GM18526 (cell line): Measurements from ENCODE around the gene POFUT2.

Experiments
- POLR2A ChIP-seq: IDR thresholded peaks from 3 replicates; pipeline ENCODE4 v1.6.1; 2011; ENCODE audit not compliant: insufficient read length; ENCODE audit errors: extremely low read depth

POFUT2 gene

GRCh38 chr21:45319461-45320211 lies 31.9 kb upstream of the POFUT2 start:
- TF ChIP-seq POLR2A: no peak

GRCh38 chr21:45318556-45319404 lies 31.1 kb upstream of the POFUT2 start:
- no peak for TF ChIP-seq POLR2A

GRCh38 chr21:45318146-45318555 lies 30.5 kb upstream of the POFUT2 start:
- TF ChIP-seq POLR2A: no peak

GRCh38 chr21:45317398-45318145 lies 29.9 kb upstream of the POFUT2 start:
- TF ChIP-seq POLR2A: no peak

GRCh38 chr21:45316871-45317397 lies 29.2 kb upstream of the POFUT2 start:
- no peak for TF ChIP-seq POLR2A

GRCh38 chr21:45313682-45314081 lies 26.0 kb upstream of the POFUT2 start:
- no peak for TF ChIP-seq POLR2A

GRCh38 chr21:45313015-45313414 lies 25.3 kb upstream of the POFUT2 start:
- no peak for TF ChIP-seq POLR2A

GRCh38 chr21:45312296-45312695 lies 24.6 kb upstream of the POFUT2 start:
- no peak for TF ChIP-seq POLR2A

- no peak for TF ChIP-seq POLR2A
These were observed 22.8 kb upstream of the POFUT2 start for GRCh38 chr21:45310459-45310858.

GRCh38 chr21:45309987-45310381 lies 22.3 kb upstream of the POFUT2 start:
- no peak for TF ChIP-seq POLR2A

- no peak for TF ChIP-seq POLR2A
These were observed 21.6 kb upstream of the POFUT2 start for GRCh38 chr21:45309069-45309986.

GRCh38 chr21:45308194-45309068 lies 20.7 kb upstream of the POFUT2 start:
- TF ChIP-seq POLR2A: no peak

- no peak for TF ChIP-seq POLR2A
These were observed 19.3 kb upstream of the POFUT2 start for GRCh38 chr21:45306832-45307571.
